A549 (cell line): ENCODE measurements around the gene NT5E. TPM values are rescaled to one million over a fixed set of nuclear protein-coding genes. Genes with fewer than 3 reads are reported as not detected.

Source experiments
- ATAC-seq, 2 experiments: fragments of 200-7000 bp in 1 of 2; fragments of >200 bp in 1 of 2; cut with Nextera tagmentation in 1 of 2; cut with Tn5 transposase in 1 of 2; 3 replicates each; pipeline versions ENCODE4 v1.8.0 to v1.9.1; 2018 to 2020; ENCODE audit warnings: mild to moderate bottlenecking in 1 of 2, moderate library complexity in 1 of 2
- CTCF ChIA-PET: fragments of 300-600 bp; sonication (Branson Sonifier 250); formaldehyde crosslinking; extraction: SDS; loops from one replicate; lab custom pipeline; 2021; ENCODE audit warnings: antibody characterized with exemption, inconsistent platforms; lab: Yijun Ruan, JAX
- POLR2A ChIA-PET: fragments of 350-600 bp; formaldehyde crosslinking; extraction: SDS; loops from one replicate; lab custom pipeline; 2021; ENCODE audit warnings: antibody characterized with exemption, inconsistent platforms; lab: Yijun Ruan, JAX
- DNase-seq, 2 experiments: peaks; one replicate each; pipeline versions ENCODE4 v3.0.0 to v3.0.0-alpha.2; 2011 to 2016; ENCODE audit warnings: low read depth in 1 of 2, low spot score in 1 of 2
- FAIRE-seq: peaks from 2 replicates; lab custom pipeline; 2011; peaks lifted over from hg19 to GRCh38; lab: Jason Lieb, UNC
- H3K27ac ChIP-seq, 2 experiments: fragments of >200 bp; sonication (Bioruptor Twin); formaldehyde crosslinking; 3 replicates each; pipeline ENCODE4 v1.5.1; 2016 to 2017
- H3K4me1 ChIP-seq: fragments of >200 bp; sonication (Bioruptor Twin); formaldehyde crosslinking; 3 replicates; pipeline ENCODE4 v1.6.1; 2016
- H3K4me2 ChIP-seq: fragments of >200 bp; sonication (Bioruptor Twin); formaldehyde crosslinking; 3 replicates; pipeline ENCODE4 v1.6.1; 2016
- H3K4me3 ChIP-seq: fragments of >200 bp; sonication (Bioruptor Twin); formaldehyde crosslinking; 3 replicates; pipeline ENCODE4 v1.5.1; 2016
- H3K9me3 ChIP-seq: fragments of >200 bp; sonication (Bioruptor Twin); formaldehyde crosslinking; 3 replicates; pipeline ENCODE4 v1.6.1; 2016
- BCL3 ChIP-seq: fragments of >200 bp; sonication (Bioruptor Twin); formaldehyde crosslinking; IDR thresholded peaks from 3 replicates; pipeline ENCODE4 v1.6.1; 2016
- BHLHE40 ChIP-seq: IDR thresholded peaks from 2 replicates; pipeline ENCODE4 v1.6.1; 2012; ENCODE audit warnings: low read depth, low read length, inconsistent platforms
- CBX8 ChIP-seq: fragments of 200-600 bp; sonication (generic); IDR thresholded peaks from 2 replicates; pipeline ENCODE4 v1.6.1; 2016
- CEBPB ChIP-seq, 2 experiments: fragments of >200 bp in 1 of 2; sonication (Bioruptor Twin) in 1 of 2; formaldehyde crosslinking in 1 of 2; IDR thresholded peaks; 2 replicates each; pipeline ENCODE4 v1.6.1; 2012 to 2016
- CHD2 ChIP-seq: fragments of 150-350 bp; IDR thresholded peaks from 2 replicates; pipeline ENCODE4 v1.6.1; 2014; ENCODE audit warnings: low read length; ENCODE audit not compliant: partially characterized antibody
- EHF ChIP-seq: fragments of 250-450 bp; sonication (Bioruptor Pico); IDR thresholded peaks from 2 replicates; pipeline ENCODE4 v1.5.0; 2020; ENCODE audit warnings: mild to moderate bottlenecking
- EHMT2 ChIP-seq: fragments of 200-600 bp; sonication (generic); IDR thresholded peaks from 2 replicates; pipeline ENCODE4 v1.6.1; 2016; ENCODE audit warnings: antibody characterized with exemption, low read depth, mild to moderate bottlenecking, moderate library complexity
- EP300 ChIP-seq, 2 experiments: fragments of >200 bp; sonication (Bioruptor Twin); formaldehyde crosslinking; IDR thresholded peaks; 2 replicates in 1 of 2; 3 replicates in 1 of 2; pipeline ENCODE4 v1.6.1; 2016 to 2017
- FOSB ChIP-seq: fragments of 250-450 bp; sonication (Bioruptor Pico); IDR thresholded peaks from 2 replicates; pipeline ENCODE4 v1.5.0; 2020; ENCODE audit warnings: mild to moderate bottlenecking, moderate library complexity
- FOSL2 ChIP-seq, 2 experiments: fragments of 450-650 bp in 1 of 2; fragments of >200 bp in 1 of 2; sonication (Bioruptor Twin) in 1 of 2; formaldehyde crosslinking; IDR thresholded peaks; 2 replicates each; pipeline versions ENCODE4 v1.5.0 to v1.6.1; 2016 to 2020; ENCODE audit warnings: mild to moderate bottlenecking in 1 of 2, moderate library complexity in 1 of 2
- GATA3 ChIP-seq: IDR thresholded peaks from 2 replicates; pipeline ENCODE4 v1.6.1; 2012; ENCODE audit warnings: borderline replicate concordance
- HES2 ChIP-seq: fragments of >200 bp; sonication (Bioruptor Twin); formaldehyde crosslinking; IDR thresholded peaks from 2 replicates; pipeline ENCODE4 v1.6.1; 2016
- HOXB13 ChIP-seq: fragments of 250-450 bp; sonication (Bioruptor Pico); IDR thresholded peaks from 2 replicates; pipeline ENCODE4 v1.5.0; 2020; ENCODE audit warnings: low read depth, mild to moderate bottlenecking, moderate library complexity
- JUN ChIP-seq, 2 experiments: fragments of >200 bp; sonication (Bioruptor Twin); formaldehyde crosslinking; IDR thresholded peaks; 2 replicates in 1 of 2; 3 replicates in 1 of 2; pipeline ENCODE4 v1.6.1; 2016 to 2017
- JUNB ChIP-seq: fragments of >200 bp; sonication (Bioruptor Twin); formaldehyde crosslinking; IDR thresholded peaks from 2 replicates; pipeline ENCODE4 v1.6.1; 2016
- KDM1A ChIP-seq: fragments of 200-600 bp; sonication (generic); IDR thresholded peaks from 2 replicates; pipeline ENCODE4 v1.6.1; 2016; ENCODE audit warnings: low read depth, mild to moderate bottlenecking
- KDM5A ChIP-seq: fragments of 200-600 bp; sonication (generic); IDR thresholded peaks from 2 replicates; pipeline ENCODE4 v1.6.1; 2016; ENCODE audit warnings: antibody characterized with exemption, mild to moderate bottlenecking
- MAX ChIP-seq: IDR thresholded peaks from 2 replicates; pipeline ENCODE4 v1.6.1; 2012
- MAZ ChIP-seq: fragments of 150-350 bp; IDR thresholded peaks from 2 replicates; pipeline ENCODE4 v1.6.1; 2014; ENCODE audit warnings: antibody characterized with exemption, low read depth, low read length, borderline replicate concordance
- MYC ChIP-seq: IDR thresholded peaks from 2 replicates; pipeline ENCODE4 v1.6.1; 2012; ENCODE audit warnings: mild to moderate bottlenecking, inconsistent platforms, low read length, improper control_type of control experiment, borderline replicate concordance
- NFE2L2 ChIP-seq: fragments of 150-350 bp; conservative IDR thresholded peaks from 2 replicates; pipeline ENCODE4 v1.6.1; 2014; ENCODE audit warnings: low read length
- NPAS2 ChIP-seq: fragments of 250-450 bp; sonication (Bioruptor Pico); IDR thresholded peaks from 2 replicates; pipeline ENCODE4 v1.8.0; 2022; ENCODE audit warnings: mild to moderate bottlenecking, moderate library complexity, borderline replicate concordance
- NR3C1 ChIP-seq: fragments of >200 bp; sonication (Bioruptor Twin); formaldehyde crosslinking; IDR thresholded peaks from 3 replicates; pipeline ENCODE4 v1.6.1; 2017
- PBX3 ChIP-seq: IDR thresholded peaks from 2 replicates; pipeline ENCODE4 v1.6.1; 2012
- POLR2A ChIP-seq: IDR thresholded peaks from 2 replicates; pipeline ENCODE4 v1.6.1; 2012; ENCODE audit warnings: mild to moderate bottlenecking, low read length
- RAD21 ChIP-seq, 2 experiments: fragments of >200 bp in 1 of 2; sonication (Bioruptor Twin) in 1 of 2; formaldehyde crosslinking in 1 of 2; IDR thresholded peaks in 1 of 2; conservative IDR thresholded peaks in 1 of 2; 2 replicates in 1 of 2; 3 replicates in 1 of 2; pipeline ENCODE4 v1.6.1; 2012 to 2018; ENCODE audit warnings: inconsistent platforms in 1 of 2
- RCOR1 ChIP-seq: fragments of 150-350 bp; IDR thresholded peaks from 2 replicates; pipeline ENCODE4 v1.6.1; 2014; ENCODE audit warnings: antibody characterized with exemption, low read length, low read depth
- RNF2 ChIP-seq: fragments of 200-600 bp; sonication (generic); IDR thresholded peaks from 2 replicates; pipeline ENCODE4 v1.6.1; 2016; ENCODE audit warnings: low read depth, mild to moderate bottlenecking, antibody characterized with exemption, moderate library complexity, borderline replicate concordance
- TFCP2L1 ChIP-seq: fragments of 250-450 bp; sonication (Bioruptor Pico); IDR thresholded peaks from 2 replicates; pipeline ENCODE4 v1.5.0; 2021; ENCODE audit warnings: mild to moderate bottlenecking
- TP53 ChIP-seq: fragments of 250-450 bp; sonication (Bioruptor Pico); IDR thresholded peaks from 2 replicates; pipeline ENCODE4 v1.5.0; 2021; ENCODE audit warnings: mild to moderate bottlenecking, moderate library complexity
- USF2 ChIP-seq: fragments of 450-650 bp; IDR thresholded peaks from 2 replicates; pipeline ENCODE4 v1.6.1; 2014; ENCODE audit warnings: antibody characterized with exemption
- ZC3H11A ChIP-seq: fragments of 450-650 bp; IDR thresholded peaks from 2 replicates; pipeline ENCODE4 v1.6.1; 2014; ENCODE audit warnings: antibody characterized with exemption, mild to moderate bottlenecking
- ZNF302 ChIP-seq: fragments of 250-450 bp; sonication (Bioruptor Pico); IDR thresholded peaks from 2 replicates; pipeline ENCODE4 v1.9.0; 2021; ENCODE audit warnings: inconsistent platforms, mild to moderate bottlenecking, moderate library complexity
- ZSCAN20 ChIP-seq: fragments of 250-450 bp; sonication (Bioruptor Pico); IDR thresholded peaks from 2 replicates; pipeline ENCODE4 v1.8.0; 2022; ENCODE audit warnings: mild to moderate bottlenecking, moderate library complexity
- WGBS: methylation state at CpG from one replicate; pipeline ENCODE4 v1.1.6; 2017; ENCODE audit errors: missing lambda C conversion rate; 5-methylcytosine and 5-hydroxymethylcytosine counted together
- polyA plus RNA-seq, 4 experiments: library from polyadenylated mRNA; depleted of rRNA in 3 of 4; stranded (reverse); fragments of >200 nt; fragmentation: RNase III in 1 of 4; extraction: RNeasy Plus Mini Kit Qiagen cat#74134 plus additional on column Dnase treatment in 1 of 4; gene quantifications; 2 replicates in 3 of 4; 3 replicates in 1 of 4; pipeline ENCODE4 v1.2.3, GENCODE V29; 2011 to 2017

The NT5E gene
- polyA plus RNA-seq, 2 of the 4 experiments (the other 2 are of a cell fraction) = 18.9 to 54.8 TPM

GRCh38 chr6:85464722-85465150 lies 14.9 kb downstream of the NT5E start:
- Histone ChIP-seq H3K9me3 (no peaks in the 10 kb centered on the region), H3K4me1 (peaks cover 68% of the 10 kb centered on the region), H3K4me3 (0 out of 3 replicates have a peak overlapping the region, but pooled peaks have one; percentile 14), H3K4me2 (peak overlapping the region; percentile 85), H3K27ac (peak overlapping the region; percentile 78 to 85)
- no peak for FAIRE-seq
- CTCF ChIA-PET = interaction anchor here (1.0 to 2.6 kb wide), 6 partner anchors 13 to 110 kb away, joined by 3 to 14 read pairs (median 5); no protein-coding TSS in a partner anchor
- TF ChIP-seq MYC = no peak
- TF ChIP-seq EP300 (IDR thresholded peaks at IDR 0.05) = 0 out of 5 replicates have a peak, but pooled peaks of 1 of the 2 experiments have one; percentile 14
- no peak for TF ChIP-seq BCL3
- no peak for TF ChIP-seq BHLHE40
- TF ChIP-seq CHD2 = no peak
- TF ChIP-seq EHF (CRISPR knock-in tag) = no peak
- no peak for TF ChIP-seq JUN (IDR thresholded peaks at IDR 0.05)
- no peak for TF ChIP-seq HOXB13 (CRISPR knock-in tag)
- no peak for TF ChIP-seq ZSCAN20 (CRISPR knock-in tag)
- TF ChIP-seq HES2 = no peak
- no peak for TF ChIP-seq NPAS2 (CRISPR knock-in tag)
- no peak for TF ChIP-seq TFCP2L1
- TF ChIP-seq USF2 = no peak
- no peak for TF ChIP-seq RNF2
- no peak for TF ChIP-seq NFE2L2
- TF ChIP-seq KDM1A = no peak
- no peak for TF ChIP-seq ZNF302 (CRISPR knock-in tag)
- TF ChIP-seq FOSB (CRISPR knock-in tag) = no peak
- TF ChIP-seq TP53 (CRISPR knock-in tag) = no peak
- TF ChIP-seq EHMT2 = no peak
- TF ChIP-seq KDM5A = no peak
- TF ChIP-seq CBX8 = no peak
- TF ChIP-seq NR3C1 = no peak
- TF ChIP-seq MAZ = no peak
- no peak for TF ChIP-seq POLR2A
- TF ChIP-seq MAX = 0 out of 2 replicates have a peak, but pooled peaks have one; percentile 32
- TF ChIP-seq GATA3 = no peak
- TF ChIP-seq FOSL2 (IDR thresholded peaks at IDR 0.05) = no peak
- TF ChIP-seq FOSL2 (CRISPR knock-in tag; IDR thresholded peaks at IDR 0.05) = peak; percentile 31; the same call in 1 of the 2 replicates
- TF ChIP-seq JUNB = peak; percentile 36; the same call in 1 of the 2 replicates
- TF ChIP-seq CEBPB (IDR thresholded peaks at IDR 0.05) = no peak
- no peak for TF ChIP-seq RAD21 (conservative IDR thresholded peaks at IDR 0.05 in 1 of 2, IDR thresholded peaks at IDR 0.05 in 1 of 2)
- no peak for TF ChIP-seq ZC3H11A
- TF ChIP-seq RCOR1 = no peak
- no peak for TF ChIP-seq PBX3
- POLR2A ChIA-PET = interaction anchor here (1.3 to 1.9 kb wide), 2 partner anchors 60 to 103 kb away, joined by 4 to 8 read pairs; no protein-coding TSS in a partner anchor
- DNase-seq = peak; percentile 36 to 54
- peak; percentile 57 to 75; a peak in 5 of 6 replicates for ATAC-seq
- WGBS = 0% methylated on average over 4 of the region's 4 CpGs
